Hematopoietic multipotent progenitor cell treated with erythropoietin and hydrocortisone succinate and interleukin-3 and kit ligand, for 17 days (in vitro differentiated cells): ENCODE measurements around the gene HMGCLL1.

Experiments
- DNase-seq: peaks from one replicate; pipeline ENCODE4 v3.0.0-alpha.2; 2015; ENCODE audit warnings: low spot score

Gene HMGCLL1

GRCh38 chr6:55578537-55579363, at the start of gene HMGCLL1:
Gene HMGCLL1 (minus strand): TSS chr6:55579192. CDS start chr6:55579055, 137 bp downstream.
- DNase-seq: no peak

GRCh38 chr6:55621993-55622392, 43.0 kb upstream of the HMGCLL1 start:
- no peak for DNase-seq

GRCh38 chr6:55621244-55621643, 42.3 kb upstream of the HMGCLL1 start:
- DNase-seq: no peak

GRCh38 chr6:55617272-55617671, 38.3 kb upstream of the HMGCLL1 start:
- DNase-seq: no peak

- DNase-seq: no peak
These were observed 25.0 kb upstream of the HMGCLL1 start for GRCh38 chr6:55604021-55604420.

- no peak for DNase-seq
These were observed 22.1 kb upstream of the HMGCLL1 start for GRCh38 chr6:55601120-55601519.

- DNase-seq: no peak
These were observed 15.4 kb upstream of the HMGCLL1 start for GRCh38 chr6:55594442-55594841.

GRCh38 chr6:55584654-55585354, 5.8 kb upstream of the HMGCLL1 start:
- DNase-seq: no peak

- no peak for DNase-seq
These were observed 2.2 kb downstream of the HMGCLL1 start for GRCh38 chr6:55576811-55577210.

- no peak for DNase-seq
These were observed 4.4 kb downstream of the HMGCLL1 start for GRCh38 chr6:55574556-55574955.

GRCh38 chr6:55569638-55570037, 9.4 kb downstream of the HMGCLL1 start:
- DNase-seq: no peak

GRCh38 chr6:55568808-55569439, 10.1 kb downstream of the HMGCLL1 start:
- no peak for DNase-seq

- DNase-seq: no peak
These were observed 11.4 kb downstream of the HMGCLL1 start for GRCh38 chr6:55567558-55567957.

- DNase-seq: no peak
These were observed 12.8 kb downstream of the HMGCLL1 start for GRCh38 chr6:55566036-55566710.

- DNase-seq: no peak
These were observed 16.7 kb downstream of the HMGCLL1 start for GRCh38 chr6:55562318-55562717.

GRCh38 chr6:55560290-55560885, 18.6 kb downstream of the HMGCLL1 start:
- DNase-seq: no peak

- DNase-seq: no peak
These were observed 21.8 kb downstream of the HMGCLL1 start for GRCh38 chr6:55557146-55557545.

GRCh38 chr6:55545791-55546190, 33.2 kb downstream of the HMGCLL1 start:
- DNase-seq: no peak

GRCh38 chr6:55543633-55544309, 35.2 kb downstream of the HMGCLL1 start:
- no peak for DNase-seq

GRCh38 chr6:55541024-55541423, 38.0 kb downstream of the HMGCLL1 start:
- DNase-seq: no peak

- DNase-seq: no peak
These were observed 42.5 kb downstream of the HMGCLL1 start for GRCh38 chr6:55536391-55536956.
